Right lobe of liver (tissue), 6 donors: Measurements from ENCODE around the gene SF3A1. TPM values are rescaled to one million over a fixed set of nuclear protein-coding genes. Genes with fewer than 3 reads are reported as not detected.
A peak's percentile ranks its signal among the peaks of the same experiment; 100 is the strongest.

ENCODE experiments used
- ATAC-seq, 4 donors: fragments of 200-7000 bp; cut with Tn5 transposase; one replicate each; pipeline ENCODE4 v1.9.1; 2020; ENCODE audit warnings: mild to moderate bottlenecking in 4 of 4, moderate library complexity in 4 of 4
- DNase-seq, 3 donors: peaks; one replicate each; pipeline ENCODE4 v3.0.0-alpha.2; 2020
- H3K27ac ChIP-seq, 3 donors: fragments of 200-600 bp; one replicate each; pipeline ENCODE4 v1.8.0; 2022
- H3K27me3 ChIP-seq, 2 donors: fragments of 200-600 bp; one replicate each; pipeline ENCODE4 v1.8.0; 2022
- H3K36me3 ChIP-seq, 4 donors: fragments of 200-600 bp; sonication (generic) in 1 of 4; one replicate each; pipeline versions ENCODE4 v1.5.1 to v1.8.0; 2017 to 2022; ENCODE audit warnings: control low read depth in 1 of 4
- H3K4me1 ChIP-seq, 4 donors: fragments of 200-600 bp; sonication (generic) in 1 of 4; one replicate each; pipeline versions ENCODE4 v1.5.1 to v1.8.0; 2017 to 2022; ENCODE audit warnings: control low read depth in 1 of 4
- H3K4me3 ChIP-seq, 3 donors: fragments of 200-600 bp; one replicate each; pipeline ENCODE4 v1.8.0; 2022
- H3K9me3 ChIP-seq, 4 donors: fragments of 200-600 bp; sonication (generic) in 1 of 4; one replicate each; pipeline versions ENCODE4 v1.5.1 to v1.8.0; 2017 to 2022; ENCODE audit warnings: control low read depth in 1 of 4
- CTCF ChIP-seq, 4 donors: fragments of 200-600 bp in 3 of 4; fragments of 450-650 bp in 1 of 4; IDR thresholded peaks; one replicate each; pipeline versions ENCODE4 v1.5.1 to v1.8.0; 2016 to 2022; ENCODE audit warnings: antibody characterized with exemption in 4 of 4, mild to moderate bottlenecking in 2 of 4
- POLR2A ChIP-seq: fragments of 450-650 bp; IDR thresholded peaks from one replicate; pipeline ENCODE4 v1.6.1; 2017; ENCODE audit warnings: antibody characterized with exemption, mild to moderate bottlenecking
- WGBS: methylation state at CpG from one replicate; pipeline ENCODE4 v1.1.6; 2018; ENCODE audit warnings: low coverage, low lambda C conversion rate; ENCODE audit not compliant: insufficient coverage; ENCODE audit errors: missing lambda C conversion rate; 5-methylcytosine and 5-hydroxymethylcytosine counted together
- intact Hi-C, 2 donors: fragments of 100-400 bp; cut with DNase I; formaldehyde crosslinking; loops; one replicate each; pipeline versions ENCODE4 v1.11.2 to v1.14.1; 2022
- total RNA-seq, 6 experiments: library from RNA; depleted of rRNA in 2 of 6; stranded (reverse); fragments of >200 nt in 2 of 6; fragmentation: NEBNext Ultra II Directional in 3 of 6; extraction: Animal tissue kit (Norgen Biotek cat#: 25700) in 3 of 6; gene quantifications; one replicate each; pipeline versions ENCODE4 v1.1.0 to v1.2.4, GENCODE V29; 2016 to 2023
- donor health status: DM: no; HTN: yes; CAD: no.
- donor health status: DM: no; HTN: no; CAD: no.
- donor health status: DM: no; HTN: no; CAD: no.
- donor health status: DM: no; HTN: yes; CAD: no.
- donor health status: DM: no; HTN: yes; CAD: no.

The SF3A1 gene
- total RNA-seq, 6 experiments from 2014 or later = 42.6 to 72.8 (median 66.5) TPM

GRCh38 chr22:30320021-30320556 lies 36.6 kb downstream of the SF3A1 start:
- H3K27ac ChIP-seq = peak overlapping the region in 1 of 3 donors; percentile 94
- H3K36me3 ChIP-seq = no peaks in the 10 kb centered on the region
- no peaks in the 10 kb centered on the region for H3K9me3 ChIP-seq
- peaks cover 0 to 90% (median 25%) of the 10 kb centered on the region in 4 donors for H3K4me1 ChIP-seq
- peak in 2 of 4 donors; percentile 1 to 5 for ATAC-seq
- intact Hi-C loops = no loop called here
- H3K4me3 ChIP-seq = no peak overlapping the region
- no peak for TF ChIP-seq POLR2A
- no peak for TF ChIP-seq CTCF (IDR thresholded peaks at IDR 0.05)
- no peaks in the 10 kb centered on the region for H3K27me3 ChIP-seq
- 55% methylated on average over 3 of the region's 3 CpGs for WGBS
- DNase-seq = peak in 2 of 3 donors; percentile 65 to 71

GRCh38 chr22:30318799-30319419 lies 37.8 kb downstream of the SF3A1 start:
- no peak for DNase-seq
- TF ChIP-seq POLR2A = no peak
- TF ChIP-seq CTCF (IDR thresholded peaks at IDR 0.05) = no peak
- ATAC-seq = no peak
- Histone ChIP-seq H3K4me1 (peaks cover 0 to 78% (median 19%) of the 10 kb centered on the region in 4 donors), H3K27ac (peak overlapping the region; percentile 72 to 94 (median 91)), H3K27me3 (no peaks in the 10 kb centered on the region), H3K36me3 (no peaks in the 10 kb centered on the region), H3K4me3 (no peak overlapping the region), H3K9me3 (no peaks in the 10 kb centered on the region)
- WGBS = 58% methylated on average over 7 of the region's 7 CpGs
- intact Hi-C loops = no loop called here

- WGBS = no CpG with 5 or more reads among the region's 1 CpG
Measured at GRCh38 chr22:30317778-30318177, 38.9 kb downstream of the SF3A1 start.

GRCh38 chr22:30315962-30316576 lies 40.6 kb downstream of the SF3A1 start:
- intact Hi-C loops = no loop called here
- TF ChIP-seq POLR2A (no peak), CTCF (IDR thresholded peaks at IDR 0.05) (no peak)

More at GRCh38 chr22:30317778-30318177, 38.9 kb downstream of the SF3A1 start:
- ATAC-seq (peak; percentile 76 to 87 (median 82)), DNase-seq (peak in 1 of 3 donors; percentile 79)
- peaks cover 0 to 72% (median 16%) of the 10 kb centered on the region in 4 donors for H3K4me1 ChIP-seq
- no peaks in the 10 kb centered on the region for H3K36me3 ChIP-seq
- H3K9me3 ChIP-seq = no peaks in the 10 kb centered on the region
- peak overlapping the region in 1 of 3 donors; percentile 28 for H3K4me3 ChIP-seq
- intact Hi-C loops = no loop called here
- peak overlapping the region; percentile 72 to 94 (median 91) for H3K27ac ChIP-seq
- H3K27me3 ChIP-seq = no peaks in the 10 kb centered on the region
- no peak for TF ChIP-seq CTCF (IDR thresholded peaks at IDR 0.05)
- no peak for TF ChIP-seq POLR2A

More at GRCh38 chr22:30315962-30316576, 40.6 kb downstream of the SF3A1 start:
- WGBS = 61% methylated on average over 2 of the region's 2 CpGs
- no peak overlapping the region for H3K4me3 ChIP-seq
- H3K36me3 ChIP-seq = no peaks in the 10 kb centered on the region
- peak overlapping the region; percentile 44 to 94 (median 91) for H3K27ac ChIP-seq
- H3K27me3 ChIP-seq = no peaks in the 10 kb centered on the region
- ATAC-seq (no peak), DNase-seq (no peak)
- no peaks in the 10 kb centered on the region for H3K9me3 ChIP-seq
- H3K4me1 ChIP-seq = peaks cover 0 to 76% (median 25%) of the 10 kb centered on the region in 4 donors
